Coronary artery (tissue), 2 donors: ENCODE measurements around the gene RBAK.

Experiments
- DNase-seq: peaks from one replicate; pipeline ENCODE4 v3.0.0-alpha.2; 2017; ENCODE audit warnings: low spot score
- H3K27ac ChIP-seq, 2 donors: fragments of 200-600 bp; sonication (generic); one replicate each; pipeline ENCODE4 v1.5.1; 2016 to 2019
- H3K4me3 ChIP-seq: fragments of 200-600 bp; sonication (generic); 2 replicates; pipeline ENCODE4 v1.5.1; 2016; ENCODE audit warnings: mild to moderate bottlenecking, moderate library complexity
- CTCF ChIP-seq: fragments of 200-600 bp; sonication (generic); IDR thresholded peaks from one replicate; pipeline ENCODE4 v1.5.1; 2019; ENCODE audit warnings: antibody characterized with exemption

RBAK gene

GRCh38 chr7:5045558-5046396, at the start of gene RBAK:
TSS of gene RBAK (plus strand) at chr7:5045860. CDS start at chr7:5048077, 2,217 bp downstream.
- peak within 1 kb of the TSS; percentile 90 for H3K4me3 ChIP-seq
- DNase-seq = peak; percentile 94
- peak within 1 kb of the TSS; percentile 79 to 87 for H3K27ac ChIP-seq
- TF ChIP-seq CTCF = no peak

GRCh38 chr7:4996696-4997222, 48.9 kb upstream of the RBAK start:
- Histone ChIP-seq H3K4me3 (no peak overlapping the region), H3K27ac (no peak overlapping the region)
- no peak for DNase-seq
- TF ChIP-seq CTCF = no peak

DNA sequence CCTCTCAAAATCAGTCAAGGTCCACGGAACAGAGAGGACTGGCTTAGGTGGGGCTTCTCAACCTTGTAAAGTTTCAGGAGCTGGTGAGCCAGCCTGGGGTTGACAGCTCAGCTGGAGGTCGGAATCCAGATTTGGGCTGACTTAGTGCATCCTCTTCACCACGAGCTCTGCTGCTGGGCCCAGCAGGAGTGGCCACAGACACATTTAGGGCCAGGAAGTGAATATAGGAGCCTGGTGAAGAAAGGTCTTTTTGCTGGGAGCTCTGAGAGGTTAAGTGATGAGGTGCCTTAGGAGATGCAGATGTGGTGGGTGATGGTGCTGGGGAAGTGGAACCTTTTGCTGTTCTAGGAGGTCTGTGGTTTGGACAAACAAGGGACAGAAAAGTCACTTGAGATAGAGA, 47.4 kb upstream of the RBAK start:
- no peak for TF ChIP-seq CTCF

DNA sequence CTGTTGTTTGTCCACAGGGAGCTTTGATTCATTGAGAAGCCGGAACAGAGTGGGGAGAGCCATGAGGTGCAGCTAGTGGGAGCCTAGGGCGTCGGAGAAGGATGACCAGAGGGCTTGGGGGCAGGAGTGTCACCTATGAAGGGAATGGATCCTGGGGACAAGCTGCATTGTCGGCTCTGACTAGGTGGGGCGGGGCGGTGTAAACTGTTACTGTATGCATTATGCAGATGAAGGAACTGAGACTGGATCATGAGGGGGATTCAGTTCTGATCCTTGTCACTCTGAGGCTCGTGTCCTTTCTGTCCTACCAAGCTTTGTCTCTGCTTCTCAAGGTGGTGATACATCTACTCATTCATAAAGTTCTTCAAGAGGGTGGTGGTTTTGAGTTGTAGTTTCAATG, 46.8 kb upstream of the RBAK start:
- no peak for TF ChIP-seq CTCF
- no peak for DNase-seq
- Histone ChIP-seq H3K27ac (no peak overlapping the region), H3K4me3 (no peak overlapping the region)

More for the DNA sequence above, 47.4 kb upstream of the RBAK start:
- H3K27ac ChIP-seq = no peak overlapping the region
- H3K4me3 ChIP-seq = no peak overlapping the region
- DNase-seq = no peak

- DNase-seq = no peak
- no peak for TF ChIP-seq CTCF
- no peak overlapping the region for H3K4me3 ChIP-seq
- H3K27ac ChIP-seq = no peak overlapping the region
These were observed 46.2 kb upstream of the RBAK start for GRCh38 chr7:4999369-4999950.

- DNase-seq = no peak
- Histone ChIP-seq H3K27ac (no peak overlapping the region), H3K4me3 (no peak overlapping the region)
- TF ChIP-seq CTCF = no peak
These were observed 44.7 kb upstream of the RBAK start for GRCh38 chr7:5001003-5001402.
